Neural progenitor cell (in vitro differentiated cells): ENCODE data around the gene IDI1.

Experiments used
- EZH2 ChIP-seq: fragments of 200-600 bp; sonication (generic); IDR thresholded peaks from 2 replicates; pipeline ENCODE4 v1.6.1; 2017; ENCODE audit warnings: antibody characterized with exemption, mild to moderate bottlenecking, moderate library complexity
- EZH2phosphoT487 ChIP-seq: fragments of 200-600 bp; sonication (generic); IDR thresholded peaks from 2 replicates; pipeline ENCODE4 v1.6.1; 2017; ENCODE audit warnings: antibody characterized with exemption
- TF ChIP-seq, protein P1 (sequence below): fragments of 200-600 bp; sonication (generic); IDR thresholded peaks from 2 replicates; pipeline ENCODE4 v1.5.1; 2017; ENCODE audit warnings: antibody characterized with exemption, mild to moderate bottlenecking

DNA sequence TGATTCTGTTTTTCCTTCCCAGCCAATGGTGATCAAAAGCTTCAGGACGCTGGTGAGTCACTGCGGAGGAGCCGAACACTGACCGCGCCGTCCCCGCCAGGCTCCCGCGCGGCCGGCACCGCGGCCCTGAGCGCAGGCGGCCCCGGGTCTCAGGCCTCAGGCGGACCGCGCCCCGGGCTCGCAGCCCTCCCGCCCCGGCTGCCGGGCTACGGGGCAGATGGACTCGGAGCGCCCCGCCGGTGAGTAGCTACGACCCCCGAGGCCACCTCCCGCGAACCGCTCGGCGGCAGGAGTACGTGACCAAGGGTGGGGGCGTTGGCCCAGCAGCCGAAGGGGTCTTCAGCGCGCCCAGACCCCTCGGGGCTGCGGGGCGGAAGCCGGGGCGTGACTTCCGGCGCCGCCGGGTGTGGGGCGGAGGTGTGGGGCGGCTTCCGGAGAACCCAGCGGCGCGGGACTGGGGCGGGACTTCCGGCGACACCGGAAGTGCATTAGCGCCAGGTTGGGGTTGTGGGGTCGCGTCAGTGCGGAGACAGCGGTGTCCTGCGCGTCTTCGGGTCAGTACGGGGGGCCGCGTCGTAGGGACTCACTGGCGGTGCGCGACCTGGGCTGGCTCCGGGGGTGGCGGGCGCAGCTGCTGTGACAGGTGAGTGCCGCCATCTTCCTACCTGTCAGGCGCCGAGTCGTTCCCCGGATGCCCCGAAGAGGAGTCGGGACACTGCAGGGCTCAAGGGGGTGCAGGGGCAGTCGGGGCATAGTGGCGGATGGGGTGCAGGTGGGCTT, 7.6 kb upstream of the IDI1 start, which contains the start of gene WDR37:
- TF ChIP-seq, protein P1, sequence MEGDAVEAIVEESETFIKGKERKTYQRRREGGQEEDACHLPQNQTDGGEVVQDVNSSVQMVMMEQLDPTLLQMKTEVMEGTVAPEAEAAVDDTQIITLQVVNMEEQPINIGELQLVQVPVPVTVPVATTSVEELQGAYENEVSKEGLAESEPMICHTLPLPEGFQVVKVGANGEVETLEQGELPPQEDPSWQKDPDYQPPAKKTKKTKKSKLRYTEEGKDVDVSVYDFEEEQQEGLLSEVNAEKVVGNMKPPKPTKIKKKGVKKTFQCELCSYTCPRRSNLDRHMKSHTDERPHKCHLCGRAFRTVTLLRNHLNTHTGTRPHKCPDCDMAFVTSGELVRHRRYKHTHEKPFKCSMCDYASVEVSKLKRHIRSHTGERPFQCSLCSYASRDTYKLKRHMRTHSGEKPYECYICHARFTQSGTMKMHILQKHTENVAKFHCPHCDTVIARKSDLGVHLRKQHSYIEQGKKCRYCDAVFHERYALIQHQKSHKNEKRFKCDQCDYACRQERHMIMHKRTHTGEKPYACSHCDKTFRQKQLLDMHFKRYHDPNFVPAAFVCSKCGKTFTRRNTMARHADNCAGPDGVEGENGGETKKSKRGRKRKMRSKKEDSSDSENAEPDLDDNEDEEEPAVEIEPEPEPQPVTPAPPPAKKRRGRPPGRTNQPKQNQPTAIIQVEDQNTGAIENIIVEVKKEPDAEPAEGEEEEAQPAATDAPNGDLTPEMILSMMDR, result no peak
- TF ChIP-seq EZH2phosphoT487 (no peak), EZH2 (no peak)
